Activated gamma-delta T cell treated with anti-CD3 and anti-CD28 coated beads, Interleukin-2, amount 50 U/mL, for 16 hours (primary cell): ENCODE results near the gene SLC25A41.
A peak's percentile ranks its signal among the peaks of the same experiment; 100 is the strongest.

Experiments
- DNase-seq: peaks from one replicate; pipeline ENCODE4 v3.0.0-alpha.2; 2020; ENCODE audit warnings: low read depth

SLC25A41 gene

GRCh38 chr19:6460099-6460884 lies 26.7 kb upstream of the SLC25A41 start:
- peak; percentile 91 for DNase-seq

DNA sequence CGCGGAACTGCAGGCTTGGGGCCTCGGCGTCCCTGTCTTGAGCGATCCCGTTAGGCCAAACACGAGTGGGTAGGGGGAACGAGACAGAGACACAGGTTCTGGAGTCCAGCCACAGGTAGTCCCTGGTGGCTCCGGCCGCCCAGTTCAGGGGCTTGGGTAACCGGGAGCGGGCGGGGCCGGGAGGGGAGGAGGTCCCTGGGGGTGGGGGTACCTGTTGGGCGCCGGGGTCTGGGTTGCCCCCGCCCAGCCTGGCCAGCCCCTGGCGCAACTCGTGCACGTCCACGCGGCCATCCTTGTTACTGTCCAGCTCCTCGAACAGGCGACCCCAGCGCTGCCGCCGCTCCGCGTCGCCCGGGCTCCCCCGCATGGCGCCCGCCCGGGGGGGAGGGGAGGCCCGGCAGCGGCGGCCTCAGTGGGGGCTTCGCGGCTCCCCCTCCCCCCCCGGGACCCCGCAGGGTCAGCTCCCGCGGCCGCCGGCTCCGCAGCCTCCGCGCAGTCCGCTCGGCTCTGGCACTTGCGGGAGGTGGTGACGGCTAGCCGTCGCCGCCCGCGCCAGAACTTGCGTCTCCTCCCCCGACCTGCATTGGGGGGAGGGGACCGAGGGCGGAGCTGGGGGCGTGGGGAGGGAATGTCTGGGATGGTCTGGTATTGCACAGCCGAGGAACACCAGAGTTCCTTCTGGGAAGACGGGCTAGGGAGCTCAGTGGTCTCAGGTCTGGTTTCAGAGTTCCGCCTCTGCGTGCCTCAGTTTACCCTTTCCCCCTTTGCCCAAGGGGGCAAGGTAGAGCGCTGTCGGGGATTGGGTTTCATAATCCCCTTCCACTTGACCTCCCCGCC lies 25.9 kb upstream of the SLC25A41 start, which contains the start of gene SLC25A23:
Gene SLC25A23 (minus strand): TSS at position 531 of the 837 bp plus-strand sequence. CDS start 164 bp downstream, at position 367.
- DNase-seq, result no peak

DNA sequence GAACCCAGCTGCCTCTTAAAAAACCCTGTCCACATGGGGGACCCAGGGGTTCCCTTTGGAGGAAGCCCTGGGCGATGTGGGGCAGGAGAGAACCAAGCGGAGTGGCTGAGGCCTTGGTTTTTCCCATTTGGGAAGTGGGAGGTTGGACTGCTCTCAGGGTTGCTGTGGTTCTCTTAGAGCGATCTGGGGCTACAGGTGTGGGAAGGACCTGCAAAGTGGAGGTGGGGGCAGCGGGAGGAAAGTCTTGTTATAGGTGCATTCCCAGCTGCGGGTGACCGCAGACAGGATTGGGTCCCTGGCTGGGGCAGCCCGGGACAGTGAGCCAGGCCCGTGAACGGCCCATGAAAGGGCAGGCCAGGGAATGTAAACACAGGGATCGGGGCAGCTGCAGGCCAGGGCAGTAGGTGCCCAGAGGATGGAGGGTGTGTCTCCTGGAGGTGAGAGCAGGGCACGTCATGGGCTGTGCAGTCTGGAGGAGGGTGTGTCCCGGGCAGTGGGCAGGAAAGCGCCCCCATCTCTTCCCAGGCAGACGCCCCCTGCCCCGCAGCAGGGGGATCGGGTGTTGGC lies 25.2 kb upstream of the SLC25A41 start:
- DNase-seq, result no peak

DNA sequence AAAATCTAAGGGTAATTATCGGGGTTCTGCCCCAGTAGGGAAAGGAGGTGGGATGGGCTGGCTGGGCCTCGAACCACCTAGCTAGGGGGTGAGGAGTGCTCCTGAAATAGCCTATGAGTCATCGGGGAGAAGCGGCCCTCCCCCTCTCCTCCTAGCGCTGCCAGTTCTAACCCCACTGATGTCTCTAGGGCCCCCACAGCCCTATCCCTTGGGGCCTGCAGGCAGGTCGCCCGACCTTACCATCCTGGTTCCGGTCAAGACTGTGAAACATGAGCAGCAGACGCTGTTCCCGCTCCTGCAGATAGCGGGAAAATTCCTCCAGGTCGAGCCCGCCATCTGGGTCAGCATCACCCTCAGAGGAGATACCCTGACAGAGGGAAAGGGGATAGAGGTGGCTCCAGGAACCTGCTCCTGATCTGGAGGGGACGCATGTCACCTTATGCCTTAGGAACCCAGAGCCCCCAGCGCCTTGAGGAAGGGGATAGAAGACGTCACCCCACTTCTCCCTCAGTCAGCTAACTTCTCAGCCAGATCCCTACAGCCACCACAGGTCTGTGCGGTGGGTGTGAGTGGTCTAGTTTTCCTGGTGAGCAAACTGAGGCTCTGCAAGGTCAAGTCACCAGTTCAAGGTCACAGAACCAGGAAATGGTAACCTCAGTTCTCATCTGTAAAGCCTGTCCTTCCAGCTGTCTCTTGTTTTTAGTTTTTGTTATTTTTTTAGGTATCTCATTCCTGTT lies 24.6 kb upstream of the SLC25A41 start:
- no peak for DNase-seq

GRCh38 chr19:6455924-6456323 lies 22.4 kb upstream of the SLC25A41 start:
- DNase-seq, result no peak

DNA sequence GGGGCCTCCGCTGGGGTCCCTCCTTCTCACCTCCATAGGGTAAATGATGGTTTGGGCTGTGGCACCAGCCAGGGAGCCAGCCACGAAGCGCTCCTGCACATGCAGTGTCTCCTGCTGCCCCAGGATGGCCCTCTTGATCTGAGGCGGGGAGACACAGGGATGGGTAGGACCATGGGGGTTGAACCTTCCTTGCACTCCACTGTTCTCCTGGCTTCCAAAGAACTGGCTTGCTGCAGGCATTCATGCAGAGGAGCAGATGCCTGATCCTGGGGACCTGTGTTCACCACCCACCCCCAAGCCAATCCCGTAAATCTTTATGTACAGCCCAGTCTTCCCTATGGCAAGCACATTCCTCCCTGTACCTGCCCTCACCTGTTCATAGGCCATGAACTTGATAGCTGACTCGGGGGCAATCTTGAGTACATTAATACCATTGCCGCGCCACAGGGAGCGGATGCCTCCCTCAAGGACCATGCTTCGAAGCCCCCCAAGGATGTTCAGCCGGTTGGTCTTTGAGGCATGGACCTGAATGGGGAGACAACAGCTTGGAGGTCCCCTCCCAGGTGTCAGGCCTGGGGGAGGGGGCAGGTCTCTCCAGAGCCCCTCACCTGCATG lies 20.5 kb upstream of the SLC25A41 start:
- no peak for DNase-seq

GRCh38 chr19:6452899-6453298 lies 19.3 kb upstream of the SLC25A41 start:
- DNase-seq, result no peak

DNA sequence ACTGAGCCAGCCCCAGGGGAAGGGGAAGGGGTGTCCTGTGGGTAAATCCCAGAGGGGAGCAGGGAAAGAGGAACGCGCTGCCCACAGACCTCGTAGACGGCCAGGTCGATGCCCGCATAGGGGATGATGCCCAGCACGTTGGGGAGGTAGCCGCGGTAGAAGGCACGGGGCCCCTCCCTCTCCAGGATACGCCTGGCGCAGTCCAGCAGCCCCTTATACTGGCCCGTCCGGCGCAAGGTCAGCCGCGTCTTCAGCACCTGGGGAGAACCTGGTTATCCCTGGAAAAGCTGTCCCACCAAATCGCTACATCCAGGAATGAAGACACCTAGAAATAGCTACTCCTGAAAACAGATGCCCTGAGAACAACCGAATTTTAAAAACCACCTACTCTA lies 18.7 kb upstream of the SLC25A41 start:
- no peak for DNase-seq

DNA sequence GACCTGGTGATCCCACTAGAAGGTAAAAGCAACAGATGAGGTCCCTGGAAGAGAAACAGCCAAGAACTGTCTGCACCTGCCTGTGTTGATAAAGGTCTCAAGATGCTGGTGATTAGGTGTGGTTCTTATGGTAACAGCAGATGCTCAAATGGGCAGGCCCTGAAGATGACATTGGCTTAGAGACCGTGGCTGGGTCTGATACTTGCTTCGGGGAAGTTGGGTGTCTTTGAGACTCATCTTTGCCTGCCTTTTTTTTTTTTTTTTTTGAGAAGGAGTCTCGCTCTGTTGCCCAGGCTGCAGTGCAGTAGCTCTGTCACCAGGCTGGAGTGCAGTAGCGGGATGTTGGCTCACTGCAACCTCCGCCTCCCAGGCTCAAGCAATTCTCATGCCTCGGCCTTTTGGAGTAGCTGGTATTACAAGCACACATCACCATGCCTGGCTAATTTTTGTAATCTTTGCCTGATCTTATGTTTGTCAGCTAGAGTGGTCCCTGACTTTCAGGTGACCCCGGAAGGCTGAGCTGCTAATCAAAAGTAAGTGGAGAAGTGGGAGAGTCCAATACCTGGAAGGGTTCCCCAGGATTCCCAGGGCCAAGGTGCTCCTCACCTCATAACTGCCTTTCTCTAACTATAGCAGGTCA lies 18.1 kb upstream of the SLC25A41 start:
- DNase-seq, result no peak

DNA sequence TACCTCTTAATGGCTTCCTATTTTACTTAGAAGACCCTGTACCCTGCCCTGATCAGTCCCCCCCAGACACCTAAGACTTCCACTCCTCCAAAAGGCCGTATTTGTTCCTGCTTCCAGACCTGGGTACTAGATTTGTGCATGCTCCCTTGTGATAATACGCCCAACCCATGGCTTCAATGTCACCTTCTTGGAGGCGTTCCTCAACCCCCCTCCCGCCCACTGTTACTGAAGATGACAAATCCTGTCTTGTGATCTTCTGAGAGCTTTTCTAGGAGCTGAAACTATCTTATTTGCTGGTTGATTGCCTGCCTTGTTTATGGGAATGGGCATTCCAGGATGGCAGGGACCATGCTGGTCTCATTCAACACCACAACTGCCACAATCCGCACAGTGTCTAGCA lies 16.6 kb upstream of the SLC25A41 start:
- DNase-seq, result no peak

DNA sequence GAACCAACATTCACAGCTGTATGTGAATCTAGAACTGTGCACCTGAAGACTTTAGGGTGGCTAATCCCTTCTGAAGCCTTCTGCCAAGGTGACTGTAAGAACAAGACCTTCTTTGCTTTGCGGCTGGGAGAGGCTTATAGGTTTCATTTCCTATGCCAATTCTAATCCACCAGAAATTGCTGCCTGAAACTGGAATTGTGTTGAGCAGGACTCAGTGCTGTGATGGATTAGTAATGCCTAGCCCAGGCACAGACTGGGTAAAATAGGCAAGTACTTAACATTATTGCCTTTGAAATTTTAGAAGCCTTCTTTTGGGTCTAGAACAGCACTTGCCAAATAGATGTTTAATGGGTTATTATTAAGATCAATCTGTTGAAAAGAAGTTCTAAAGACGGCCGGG lies 14.5 kb upstream of the SLC25A41 start:
- no peak for DNase-seq

GRCh38 chr19:6446452-6446851 lies 12.9 kb upstream of the SLC25A41 start:
- no peak for DNase-seq

DNA sequence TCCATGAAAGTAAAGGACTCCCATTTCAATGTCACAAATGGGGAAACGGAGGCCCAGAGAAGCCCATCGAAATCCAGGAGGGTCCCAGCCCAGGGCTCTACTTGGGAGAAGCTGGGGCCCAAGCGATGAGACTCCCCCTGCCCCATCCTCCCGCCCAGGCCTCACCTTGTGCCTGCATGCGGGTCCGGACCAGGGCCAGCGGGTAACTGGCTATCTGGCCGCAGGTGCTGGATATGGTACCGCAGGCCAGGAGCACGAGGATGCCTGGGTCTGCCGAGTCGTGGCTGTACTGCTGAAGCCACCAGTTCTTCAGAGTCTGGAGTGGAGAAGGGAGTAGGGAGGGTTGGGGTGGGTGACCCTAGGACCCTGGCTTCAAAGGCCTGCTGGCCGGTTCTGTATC lies 10.4 kb upstream of the SLC25A41 start:
- no peak for DNase-seq

GRCh38 chr19:6442087-6442688 lies 8.6 kb upstream of the SLC25A41 start:
- DNase-seq, result no peak

- no peak for DNase-seq
Measured at GRCh38 chr19:6440905-6441304, 7.3 kb upstream of the SLC25A41 start.

DNA sequence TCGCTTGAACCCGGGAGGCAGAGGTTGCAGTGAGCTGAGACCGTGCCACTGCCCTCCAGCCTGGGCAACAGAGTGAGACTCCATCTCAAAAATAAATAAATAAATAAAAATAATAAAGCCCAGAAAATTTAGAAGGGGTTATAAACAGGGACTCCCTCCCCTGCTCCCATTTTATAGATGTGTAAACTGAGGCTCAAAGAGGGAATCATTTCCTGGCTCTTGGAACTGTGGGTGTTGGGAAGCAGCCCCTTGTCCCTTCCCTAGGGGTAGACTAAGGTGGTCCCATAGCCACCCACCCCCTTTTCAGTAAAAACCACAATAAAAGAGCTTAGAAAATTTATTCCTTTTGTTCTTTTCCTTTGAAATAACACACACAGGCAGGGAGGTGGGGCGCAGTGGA lies 6.2 kb upstream of the SLC25A41 start:
- DNase-seq, result no peak

DNA sequence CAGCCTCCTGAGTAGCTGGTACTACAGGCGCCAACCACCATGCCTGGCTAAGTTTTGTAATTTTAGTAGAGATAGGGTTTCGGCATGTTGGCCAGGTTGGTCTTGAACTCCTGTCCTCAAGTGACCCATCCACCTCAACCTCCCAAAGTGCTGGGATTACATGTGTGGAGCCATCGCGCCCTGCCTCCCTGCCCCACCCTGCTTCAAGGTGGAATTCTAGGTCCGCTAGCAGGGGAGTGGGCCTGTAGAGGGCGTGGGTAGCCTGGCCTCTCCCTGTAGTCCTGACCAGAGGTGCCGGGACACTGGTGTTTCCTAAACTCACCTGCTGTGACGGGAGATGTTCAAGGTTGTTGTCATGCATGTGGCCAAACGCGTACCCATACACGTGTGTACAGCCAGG lies 398 bp downstream of the SLC25A41 start:
- DNase-seq, result no peak

GRCh38 chr19:6431891-6432290 lies 1.7 kb downstream of the SLC25A41 start:
- no peak for DNase-seq

GRCh38 chr19:6429419-6430221 lies 3.9 kb downstream of the SLC25A41 start:
- DNase-seq, result no peak
